Measurements from ENCODE around the gene RNF151. TPM values are rescaled to one million over a fixed set of nuclear protein-coding genes. Genes with fewer than 3 reads are reported as not detected.

Gene RNF151
- total RNA-seq, 2 experiments from 2014 or later: not detected

GRCh38 chr16:1979271-1980029 lies 12.8 kb downstream of the RNF151 start:
- no peak for DNase-seq
- no peak for ATAC-seq
- Mint-ChIP-seq H3K36me3 (peaks cover 5% of the 10 kb centered on the region), H3K27ac (no peak overlapping the region), H3K4me3 (no peak overlapping the region), H3K4me1 (no peaks in the 10 kb centered on the region), H3K27me3 (peaks cover 39% of the 10 kb centered on the region), H3K9me3 (ENCODE audit: low read depth) (no peaks in the 10 kb centered on the region)
- CTCF ChIA-PET: no interaction called here

GRCh38 chr16:1980030-1980769 lies 13.5 kb downstream of the RNF151 start:
- no peaks in the 10 kb centered on the region for H3K9me3 Mint-ChIP-seq (ENCODE audit: low read depth)
- no peak for ATAC-seq
- no peak overlapping the region for H3K4me3 Mint-ChIP-seq
- peaks cover 7% of the 10 kb centered on the region for H3K36me3 Mint-ChIP-seq
- H3K27ac Mint-ChIP-seq: no peak overlapping the region
- H3K4me1 Mint-ChIP-seq: peaks cover 7% of the 10 kb centered on the region
- no peak for DNase-seq
- H3K27me3 Mint-ChIP-seq: peaks cover 39% of the 10 kb centered on the region
- CTCF ChIA-PET: no interaction called here

- CTCF ChIA-PET: interaction anchor here (1.7 kb wide), 1 partner anchor 160 kb away, joined by 6 read pairs; no protein-coding TSS in a partner anchor
- H3K27ac Mint-ChIP-seq: no peak overlapping the region
- H3K4me3 Mint-ChIP-seq: no peak overlapping the region
- no peaks in the 10 kb centered on the region for H3K9me3 Mint-ChIP-seq (ENCODE audit: low read depth)
- peaks cover 7% of the 10 kb centered on the region for H3K36me3 Mint-ChIP-seq
- H3K27me3 Mint-ChIP-seq: peaks cover 39% of the 10 kb centered on the region
- H3K4me1 Mint-ChIP-seq: peaks cover 12% of the 10 kb centered on the region
- no peak for DNase-seq
- ATAC-seq: no peak
These were observed 14.1 kb downstream of the RNF151 start for GRCh38 chr16:1980770-1981087.

GRCh38 chr16:1981398-1981836 lies 14.8 kb downstream of the RNF151 start, which contains the start of gene NOXO1:
Gene NOXO1, minus strand, starts transcription at chr16:1981469. Its CDS starts 290 bp downstream, at chr16:1981179.
- Mint-ChIP-seq H3K36me3 (peaks cover 8% of the 10 kb centered on the region), H3K27ac (no peak within 1 kb of the TSS), H3K27me3 (peaks cover 39% of the 10 kb centered on the region), H3K4me1 (peaks cover 13% of the 10 kb centered on the region), H3K9me3 (ENCODE audit: low read depth) (no peaks in the 10 kb centered on the region), H3K4me3 (peak within 1 kb of the TSS; percentile 7)
- ATAC-seq: no peak
- CTCF ChIA-PET: interaction anchor here (1.4 to 4.5 kb wide), 4 partner anchors 10 to 159 kb away, joined by 3 to 22 read pairs (median 10); partner anchors contain the start of gene TBL3
- DNase-seq: no peak

- DNase-seq (no peak), ATAC-seq (no peak)
- Mint-ChIP-seq H3K27me3 (peaks cover 39% of the 10 kb centered on the region), H3K9me3 (ENCODE audit: low read depth) (no peaks in the 10 kb centered on the region), H3K4me1 (peaks cover 13% of the 10 kb centered on the region), H3K27ac (no peak overlapping the region), H3K4me3 (no peak overlapping the region), H3K36me3 (peaks cover 11% of the 10 kb centered on the region)
- CTCF ChIA-PET: interaction anchor here (1.4 to 4.5 kb wide), 5 partner anchors 10 to 171 kb away, joined by 3 to 22 read pairs (median 6); partner anchors contain the start of gene TBL3
These were observed 15.4 kb downstream of the RNF151 start for GRCh38 chr16:1982013-1982433.

- ATAC-seq (no peak), DNase-seq (no peak)
- CTCF ChIA-PET: interaction anchor here (1.1 to 4.5 kb wide), 6 partner anchors 10 to 170 kb away, joined by 3 to 22 read pairs (median 4); partner anchors contain the start of gene TBL3
- H3K36me3 Mint-ChIP-seq: peaks cover 8% of the 10 kb centered on the region
- H3K27ac Mint-ChIP-seq: no peak overlapping the region
- H3K4me1 Mint-ChIP-seq: peaks cover 13% of the 10 kb centered on the region
- no peaks in the 10 kb centered on the region for H3K9me3 Mint-ChIP-seq (ENCODE audit: low read depth)
- H3K27me3 Mint-ChIP-seq: peaks cover 39% of the 10 kb centered on the region
- H3K4me3 Mint-ChIP-seq: peak overlapping the region; percentile 83
These were observed 16.4 kb downstream of the RNF151 start for GRCh38 chr16:1982991-1983543.

- H3K36me3 Mint-ChIP-seq: peaks cover 8% of the 10 kb centered on the region
- DNase-seq: peak; percentile 84
- H3K27me3 Mint-ChIP-seq: peaks cover 42% of the 10 kb centered on the region
- peak within 1 kb of the TSS; percentile 83 for H3K4me3 Mint-ChIP-seq
- peak within 1 kb of the TSS; percentile 36 for H3K27ac Mint-ChIP-seq
- peaks cover 13% of the 10 kb centered on the region for H3K4me1 Mint-ChIP-seq
- CTCF ChIA-PET: interaction anchor here (1.1 to 4.5 kb wide), 8 partner anchors 9 to 169 kb away, joined by 3 to 22 read pairs (median 4); partner anchors contain the start of genes RPS2 and TBL3
- peak; percentile 90 for ATAC-seq
- no peaks in the 10 kb centered on the region for H3K9me3 Mint-ChIP-seq (ENCODE audit: low read depth)
These were observed 17.1 kb downstream of the RNF151 start, which contains the start of gene GFER for GRCh38 chr16:1983544-1984346. Gene GFER, plus strand, starts transcription at chr16:1984193. Its CDS starts 26 bp downstream, at chr16:1984219.

- peaks cover 8% of the 10 kb centered on the region for H3K36me3 Mint-ChIP-seq
- no peaks in the 10 kb centered on the region for H3K9me3 Mint-ChIP-seq (ENCODE audit: low read depth)
- H3K27ac Mint-ChIP-seq: peak overlapping the region; percentile 36
- peak; percentile 37 for ATAC-seq
- peak overlapping the region; percentile 83 for H3K4me3 Mint-ChIP-seq
- CTCF ChIA-PET: interaction anchor here (1.0 to 4.5 kb wide), 8 partner anchors 13 to 171 kb away, joined by 3 to 22 read pairs (median 5); partner anchors contain the start of genes RPS2, TBL3 and TRAF7
- H3K4me1 Mint-ChIP-seq: peaks cover 13% of the 10 kb centered on the region
- peaks cover 48% of the 10 kb centered on the region for H3K27me3 Mint-ChIP-seq
- no peak for DNase-seq
These were observed 17.9 kb downstream of the RNF151 start for GRCh38 chr16:1984347-1985225.

- Mint-ChIP-seq H3K4me3 (peak overlapping the region; percentile 83), H3K9me3 (ENCODE audit: low read depth) (no peaks in the 10 kb centered on the region), H3K27me3 (peaks cover 38% of the 10 kb centered on the region), H3K4me1 (peaks cover 13% of the 10 kb centered on the region), H3K27ac (no peak overlapping the region), H3K36me3 (peaks cover 8% of the 10 kb centered on the region)
- CTCF ChIA-PET: interaction anchor here (1.0 to 4.5 kb wide), 5 partner anchors 14 to 170 kb away, joined by 3 to 22 read pairs (median 3); partner anchors contain the start of genes TBL3 and TRAF7
- ATAC-seq (no peak), DNase-seq (no peak)
These were observed 19.0 kb downstream of the RNF151 start for GRCh38 chr16:1985466-1986150.

- peaks cover 22% of the 10 kb centered on the region for H3K27me3 Mint-ChIP-seq
- no peak overlapping the region for H3K4me3 Mint-ChIP-seq
- DNase-seq: no peak
- H3K4me1 Mint-ChIP-seq: peaks cover 25% of the 10 kb centered on the region
- CTCF ChIA-PET: interaction anchor here (1.2 kb wide), 1 partner anchor 17 kb away, joined by 4 read pairs; no protein-coding TSS in a partner anchor
- ATAC-seq: no peak
- no peaks in the 10 kb centered on the region for H3K9me3 Mint-ChIP-seq (ENCODE audit: low read depth)
- H3K27ac Mint-ChIP-seq: no peak overlapping the region
- H3K36me3 Mint-ChIP-seq: peaks cover 8% of the 10 kb centered on the region
These were observed 20.5 kb downstream of the RNF151 start for GRCh38 chr16:1987198-1987597.
